Right ventricle myocardium superior (tissue), 1 donor: ENCODE results near the gene RDH12. TPM values are rescaled to one million over a fixed set of nuclear protein-coding genes. Genes with fewer than 3 reads are reported as not detected.
"Not testable (repeated sequence)": the region's sequence is repeated elsewhere in the genome, so short reads cannot be mapped to it uniquely, and the experiment has no call there.

Experiments
- ATAC-seq: fragments of 200-7000 bp; cut with Tn5 transposase; one replicate; pipeline ENCODE4 v1.9.1; 2020; ENCODE audit warnings: mild to moderate bottlenecking; ENCODE audit not compliant: poor library complexity
- DNase-seq: peaks from one replicate; pipeline ENCODE4 v3.0.0-alpha.2; 2020
- intact Hi-C: fragments of 100-400 bp; cut with DNase I; formaldehyde crosslinking; loops from one replicate; pipeline ENCODE4 v1.11.2; 2022
- long read RNA-seq: library from polyadenylated mRNA; unstranded; transcript quantifications from one replicate; pipeline ENCODE4 v2.0.0, GENCODE V29; 2021
- total RNA-seq: library from RNA; stranded (reverse); fragmentation: NEBNext Ultra II Directional; extraction: Animal tissue kit (Norgen Biotek cat#: 25700); gene quantifications from one replicate; pipeline ENCODE4 v1.2.1, GENCODE V29; 2021
- donor health status: DM: no; HTN: yes; CAD: no; lungs with severe emphysema.

The RDH12 gene
- total RNA-seq, result not detected
- long read RNA-seq, result 0 reads

- intact Hi-C loops, result loop anchor here (5.0 kb wide), 1 partner anchor 114 kb away; no protein-coding TSS in a partner anchor
- DNase-seq, ATAC-seq: not testable (repeated sequence)
Observed at GRCh38 chr14:67701492-67701891, at the start of gene RDH12. Gene RDH12 (plus strand): TSS chr14:67701886. CDS start chr14:67722643, 20,757 bp downstream.

GRCh38 chr14:67652189-67652588 lies 49.5 kb upstream of the RDH12 start:
- DNase-seq (no peak), ATAC-seq (no peak)
- intact Hi-C loops, result no loop called here

GRCh38 chr14:67653651-67654280 lies 47.9 kb upstream of the RDH12 start:
- ATAC-seq, result no peak
- no peak for DNase-seq
- intact Hi-C loops, result no loop called here

- DNase-seq (no peak), ATAC-seq (no peak)
- intact Hi-C loops, result no loop called here
Observed at GRCh38 chr14:67663633-67664032, 38.1 kb upstream of the RDH12 start.

- DNase-seq, result no peak
- ATAC-seq, result no peak
- intact Hi-C loops, result loop anchor here (5.0 kb wide), 1 partner anchor 49 kb away; the partner anchor contains the start of gene ARG2
Observed at GRCh38 chr14:67665868-67666267, 35.8 kb upstream of the RDH12 start.

GRCh38 chr14:67666750-67667449 lies 34.8 kb upstream of the RDH12 start:
- DNase-seq (no peak), ATAC-seq (peak; percentile 79)

GRCh38 chr14:67668559-67668958 lies 33.1 kb upstream of the RDH12 start:
- intact Hi-C loops, result loop anchor here (5.0 kb wide), 1 partner anchor 51 kb away; the partner anchor contains the start of gene ARG2
- DNase-seq, result no peak

More at GRCh38 chr14:67666750-67667449, 34.8 kb upstream of the RDH12 start:
- intact Hi-C loops, result loop anchor here (5.0 kb wide), 1 partner anchor 50 kb away; the partner anchor contains the start of gene ARG2

GRCh38 chr14:67673451-67673850 lies 28.2 kb upstream of the RDH12 start:
- intact Hi-C loops, result no loop called here
- DNase-seq (no peak), ATAC-seq (no peak)

More at GRCh38 chr14:67668559-67668958, 33.1 kb upstream of the RDH12 start:
- no peak for ATAC-seq

- ATAC-seq, result peak; percentile 88
- intact Hi-C loops, result no loop called here
- DNase-seq, result peak; percentile 82
Observed at GRCh38 chr14:67674139-67674479, 27.6 kb upstream of the RDH12 start.

- intact Hi-C loops, result no loop called here
- ATAC-seq, result peak; percentile 98
Observed at GRCh38 chr14:67674480-67675218, 27.0 kb upstream of the RDH12 start, which contains the start of gene VTI1B. Gene VTI1B (minus strand): TSS chr14:67674632. CDS start chr14:67674489, 143 bp downstream.

GRCh38 chr14:67675219-67675582 lies 26.5 kb upstream of the RDH12 start:
- DNase-seq (no peak), ATAC-seq (no peak)
- intact Hi-C loops, result no loop called here

More at GRCh38 chr14:67674480-67675218, 27.0 kb upstream of the RDH12 start, which contains the start of gene VTI1B:
- peak; percentile 88 for DNase-seq

- ATAC-seq, result no peak
Observed at GRCh38 chr14:67679006-67679405, 22.7 kb upstream of the RDH12 start.

GRCh38 chr14:67680121-67680602 lies 21.5 kb upstream of the RDH12 start:
- intact Hi-C loops, result no loop called here
- no peak for ATAC-seq
- no peak for DNase-seq

More at GRCh38 chr14:67679006-67679405, 22.7 kb upstream of the RDH12 start:
- no peak for DNase-seq
- intact Hi-C loops, result no loop called here

GRCh38 chr14:67680941-67681340 lies 20.7 kb upstream of the RDH12 start:
- DNase-seq, result no peak
- ATAC-seq, result no peak
- intact Hi-C loops, result no loop called here

- DNase-seq (no peak), ATAC-seq (no peak)
- intact Hi-C loops, result no loop called here
Observed at GRCh38 chr14:67683842-67684241, 17.8 kb upstream of the RDH12 start.

GRCh38 chr14:67690011-67690410 lies 11.7 kb upstream of the RDH12 start:
- intact Hi-C loops, result no loop called here
- ATAC-seq, result no peak
- no peak for DNase-seq

GRCh38 chr14:67694791-67695393 lies 6.8 kb upstream of the RDH12 start:
- intact Hi-C loops, result no loop called here
- ATAC-seq (peak; percentile 57), DNase-seq (peak; percentile 43)

- intact Hi-C loops, result no loop called here
- peak; percentile 89 for DNase-seq
- peak; percentile 99 for ATAC-seq
Observed at GRCh38 chr14:67695394-67695949, 6.2 kb upstream of the RDH12 start, which contains the start of gene RDH11. Gene RDH11 (minus strand): TSS chr14:67695764. CDS start chr14:67695703, 61 bp downstream.
